Transverse colon (tissue), 3 donors: ENCODE results near the gene COMMD9.

Experiments used
- CTCF ChIP-seq, 5 experiments: fragments of 200-600 bp in 3 of 5; fragments of 450-650 bp in 2 of 5; sonication (generic) in 3 of 5; IDR thresholded peaks; 1 replicate in 2 of 5; 2 replicates in 3 of 5; pipeline ENCODE4 v1.5.1; 2016 to 2017; ENCODE audit warnings: antibody characterized with exemption in 5 of 5, inconsistent platforms in 3 of 5, mild to moderate bottlenecking in 2 of 5, moderate library complexity in 1 of 5
- POLR2A ChIP-seq: fragments of 450-650 bp; IDR thresholded peaks from one replicate; pipeline ENCODE4 v1.6.1; 2016; ENCODE audit warnings: antibody characterized with exemption, mild to moderate bottlenecking, moderate library complexity

- no peak for TF ChIP-seq CTCF (IDR thresholded peaks at IDR 0.05)
- no peak for TF ChIP-seq POLR2A
Measured at GRCh38 chr11:36228689-36229088, 60.5 kb downstream of the COMMD9 start.
